Suppressor macrophage treated with lipopolysaccharide for 4 hours (primary cell): ENCODE measurements around the gene ZC3HAV1.
"Not testable (repeated sequence)": the region's sequence is repeated elsewhere in the genome, so short reads cannot be mapped to it uniquely, and the experiment has no call there.

Experiments
- DNase-seq: peaks from one replicate; pipeline ENCODE4 v3.0.0-alpha.2; 2020

The ZC3HAV1 gene

DNA sequence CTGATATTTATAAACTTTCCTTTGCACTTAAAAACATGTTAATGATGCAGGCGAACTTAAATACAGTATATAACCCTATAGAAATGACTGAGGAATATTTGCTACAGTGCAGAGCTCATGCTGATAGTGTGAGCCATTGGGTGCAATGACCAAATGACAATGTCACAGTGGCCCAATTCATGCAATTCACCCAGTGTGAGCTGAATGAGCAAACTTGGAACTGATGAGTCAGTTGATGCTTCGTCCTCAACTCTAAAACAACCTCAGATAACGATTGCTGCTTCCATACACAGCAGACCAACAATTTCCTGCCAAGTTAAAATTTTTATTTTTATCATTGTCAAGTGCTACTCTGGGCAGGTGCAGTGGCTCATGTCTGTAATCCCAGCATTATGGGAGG is 61.5 kb downstream of the ZC3HAV1 start:
- DNase-seq, result no peak

GRCh38 chr7:139046143-139046542 is 63.4 kb downstream of the ZC3HAV1 start:
- no peak for DNase-seq

- no peak for DNase-seq
Observed at GRCh38 chr7:139044813-139045794, 64.4 kb downstream of the ZC3HAV1 start.

- DNase-seq, result no peak
Observed at GRCh38 chr7:139043823-139044812, 65.4 kb downstream of the ZC3HAV1 start.

DNA sequence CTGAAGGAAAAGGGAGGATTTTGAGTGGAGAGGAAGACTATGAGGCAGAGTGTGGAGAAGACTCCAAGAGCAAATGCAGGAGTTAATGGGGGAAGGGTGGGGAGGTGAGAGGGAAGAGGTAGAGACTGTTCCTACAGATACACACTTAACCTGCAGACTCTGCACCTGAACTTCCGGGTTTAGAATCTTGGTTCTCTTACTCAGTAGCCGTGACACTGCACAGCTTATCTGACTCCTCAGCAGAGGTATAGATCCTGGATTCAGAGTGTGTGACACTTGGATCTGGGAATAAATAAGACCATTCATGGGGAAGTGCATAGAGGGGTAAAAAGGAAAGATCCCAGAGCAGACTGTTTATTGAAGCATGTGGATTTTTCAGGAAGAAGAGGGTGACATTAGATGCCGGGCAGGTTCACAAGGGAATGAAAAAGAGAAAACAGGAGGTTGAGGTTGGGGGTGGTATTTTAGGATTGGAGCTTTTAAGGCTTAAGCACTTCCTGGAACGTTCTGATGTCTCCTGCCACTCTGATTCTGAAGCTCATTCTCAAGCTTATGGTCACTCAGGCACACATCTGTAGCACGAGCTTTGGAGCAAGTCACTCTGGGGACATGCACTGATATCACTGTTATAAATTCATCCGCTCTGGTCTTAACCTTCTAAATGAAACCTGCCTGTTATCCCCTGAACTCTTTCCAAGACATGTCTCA is 68.0 kb downstream of the ZC3HAV1 start:
- peak; percentile 33 for DNase-seq

- DNase-seq, result no peak
Observed at GRCh38 chr7:139038691-139039090, 70.8 kb downstream of the ZC3HAV1 start.

DNA sequence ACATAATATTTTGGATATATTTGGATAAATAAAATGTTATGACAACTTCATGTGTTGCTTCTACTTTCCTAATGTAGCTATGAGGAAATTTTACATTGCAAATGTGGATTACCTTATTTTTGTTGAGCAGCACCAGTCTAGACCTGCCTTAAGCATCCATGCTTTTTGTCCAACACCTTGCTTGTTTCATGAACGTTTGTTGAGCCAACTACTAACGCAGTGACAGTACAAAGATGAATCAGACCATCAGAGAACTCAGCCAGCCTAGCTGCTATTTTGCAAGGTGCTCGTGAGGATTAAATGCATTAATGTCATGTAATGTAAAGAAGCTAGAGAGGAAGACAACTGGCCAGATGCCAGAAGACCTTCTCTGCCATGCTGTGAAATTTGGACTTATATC is 72.6 kb downstream of the ZC3HAV1 start:
- no peak for DNase-seq

DNA sequence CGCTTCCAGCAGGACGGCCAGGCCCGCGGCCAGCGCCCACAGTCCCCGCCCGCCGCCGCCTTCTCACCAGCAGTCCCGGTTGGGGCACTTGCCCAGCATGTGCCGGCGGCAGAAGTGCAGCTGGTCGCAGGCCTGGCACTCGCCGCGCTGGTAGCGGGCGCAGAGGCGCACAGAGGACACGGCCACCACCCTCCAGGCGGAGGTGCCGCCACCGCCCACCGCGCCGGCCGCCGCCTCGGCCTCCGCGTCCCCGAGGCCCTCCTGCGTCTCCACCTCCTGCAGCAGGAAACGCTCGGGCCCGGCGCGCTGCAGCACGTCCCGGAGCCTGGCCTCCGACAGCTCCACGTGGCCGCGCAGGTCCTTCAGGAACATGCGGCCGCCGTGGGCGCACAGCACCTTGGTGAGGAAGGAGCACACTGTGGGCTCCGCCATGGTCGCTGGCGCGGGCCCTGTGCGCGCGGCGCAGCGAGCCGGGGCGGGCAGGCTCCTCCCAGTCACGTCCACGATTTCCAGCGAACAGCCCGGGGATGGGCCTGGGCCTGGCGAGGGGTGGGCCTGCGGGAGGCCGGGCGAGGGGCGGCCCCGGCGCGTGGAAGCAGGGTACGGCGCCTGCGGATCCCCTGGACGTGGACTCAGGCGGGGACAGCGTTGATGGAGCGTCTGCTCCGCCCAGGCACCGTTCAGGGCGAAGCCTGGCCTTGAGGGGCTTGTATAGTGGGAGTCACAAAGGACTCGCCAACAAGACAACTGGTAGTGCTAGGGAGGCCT is 73.8 kb downstream of the ZC3HAV1 start, which contains the start of gene ZC3HAV1L:
Gene ZC3HAV1L (minus strand): TSS at position 457 of the 768 bp plus-strand sequence. CDS start 25 bp downstream, at position 432.
- DNase-seq, result peak; percentile 41

DNA sequence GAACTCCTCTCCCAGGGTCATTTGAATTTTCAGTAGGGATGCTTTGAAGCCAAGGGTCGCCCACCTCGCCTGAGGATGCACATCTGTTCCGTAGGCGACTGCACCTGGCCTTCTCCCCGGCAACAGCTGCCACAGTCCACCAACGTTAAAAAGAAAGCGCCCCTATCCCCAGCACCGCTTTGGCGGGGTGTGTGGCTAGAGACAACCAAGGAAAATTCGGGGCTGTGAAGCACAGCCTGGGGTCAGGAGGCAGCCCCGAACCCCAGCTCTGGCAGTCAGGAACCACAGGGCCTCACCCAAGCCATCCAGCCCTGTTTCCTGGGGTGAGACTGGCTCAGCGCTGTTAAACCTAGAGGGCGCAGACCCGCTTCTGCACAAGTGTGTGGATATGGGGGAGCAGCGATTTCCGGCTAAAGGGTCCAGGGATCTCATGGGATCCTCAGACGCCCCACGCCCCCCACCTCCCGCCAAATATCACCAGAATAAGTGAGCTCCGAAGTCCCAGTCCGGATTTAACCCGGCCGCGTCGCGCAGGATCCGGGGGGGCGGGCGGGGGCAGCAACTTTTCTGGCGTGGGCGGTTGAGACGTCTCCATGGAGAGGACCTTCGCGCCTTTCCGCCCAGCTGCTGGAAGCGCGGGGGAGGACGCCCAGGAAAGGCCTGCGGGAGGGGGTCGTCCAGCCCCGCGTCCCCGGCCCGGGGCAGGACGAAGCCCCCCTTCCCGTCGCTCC is 74.5 kb downstream of the ZC3HAV1 start:
- no peak for DNase-seq

- DNase-seq, result no peak
Observed at GRCh38 chr7:139034336-139034735, 75.2 kb downstream of the ZC3HAV1 start.

DNA sequence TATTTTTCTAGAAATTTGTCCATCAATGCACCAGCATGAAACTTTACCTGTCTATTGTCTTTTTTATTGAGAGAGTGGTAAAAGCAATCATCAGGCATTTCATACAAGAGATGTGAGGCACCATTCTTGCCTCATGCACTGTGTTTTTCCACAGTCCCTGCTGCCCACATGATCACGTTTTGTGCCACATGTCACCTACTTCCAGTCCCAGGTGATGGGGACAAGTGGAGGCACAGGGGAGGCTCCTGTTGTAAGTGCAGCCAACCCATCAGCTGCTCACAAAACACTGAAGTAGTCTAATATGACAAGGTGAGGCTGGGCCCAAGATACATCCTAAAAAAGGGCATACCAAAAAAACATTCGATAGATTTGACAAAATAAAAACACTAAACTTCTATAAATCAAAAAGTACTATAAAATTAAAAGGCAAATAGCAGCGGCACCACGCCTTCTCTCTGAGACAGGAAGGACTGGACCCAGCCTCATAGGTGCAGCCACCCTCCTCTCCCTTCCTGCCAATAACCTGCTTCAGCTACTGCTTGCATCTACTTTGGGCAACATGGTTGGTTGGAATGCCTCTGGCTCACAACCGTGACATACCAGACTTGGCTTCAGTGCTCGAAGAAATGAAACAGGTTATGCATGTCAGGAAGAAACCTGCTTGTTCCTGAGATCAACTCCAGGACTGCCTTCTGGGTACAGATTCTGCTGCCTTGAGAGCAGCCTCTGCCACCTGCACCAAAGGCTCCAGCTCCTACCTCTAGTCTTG is 76.0 kb downstream of the ZC3HAV1 start:
- no peak for DNase-seq

DNA sequence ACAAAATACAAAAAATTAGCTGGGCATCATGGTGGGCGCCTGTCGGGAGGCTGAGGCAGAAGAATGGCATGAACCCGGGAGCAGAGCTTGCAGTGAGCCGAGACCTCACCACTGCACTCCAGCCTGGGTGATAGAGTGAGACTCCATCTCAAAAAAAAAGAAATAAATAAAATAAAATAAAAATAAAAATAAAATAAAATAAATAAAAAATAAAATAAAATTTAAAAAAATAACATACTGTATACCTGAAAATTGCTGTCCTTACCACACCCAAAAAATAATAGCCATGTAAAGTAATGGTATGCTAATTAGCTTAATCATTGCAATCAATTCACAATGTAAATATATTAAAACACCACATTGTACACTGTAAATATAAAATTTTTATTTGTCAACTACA is 77.0 kb downstream of the ZC3HAV1 start:
- DNase-seq, result no peak

DNA sequence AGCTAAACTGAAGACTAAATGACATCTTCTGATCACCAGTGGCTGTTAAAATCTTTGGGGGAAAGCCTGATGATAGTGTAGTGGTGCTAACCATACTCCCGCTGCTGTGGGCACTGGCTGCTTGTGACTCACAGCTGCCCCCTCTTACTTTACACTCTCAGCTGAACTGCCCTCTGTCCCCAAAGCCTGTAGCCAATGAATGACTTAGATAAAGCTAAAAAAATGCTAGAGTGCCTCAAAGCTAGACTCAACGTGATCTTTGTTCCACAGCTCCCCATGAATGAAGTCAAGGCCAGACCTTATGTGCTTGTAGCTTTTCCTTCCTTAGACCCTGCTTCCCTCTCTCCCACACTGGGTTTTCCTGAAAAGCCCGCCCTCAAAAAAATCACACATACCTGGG is 80.2 kb downstream of the ZC3HAV1 start:
- no peak for DNase-seq

DNA sequence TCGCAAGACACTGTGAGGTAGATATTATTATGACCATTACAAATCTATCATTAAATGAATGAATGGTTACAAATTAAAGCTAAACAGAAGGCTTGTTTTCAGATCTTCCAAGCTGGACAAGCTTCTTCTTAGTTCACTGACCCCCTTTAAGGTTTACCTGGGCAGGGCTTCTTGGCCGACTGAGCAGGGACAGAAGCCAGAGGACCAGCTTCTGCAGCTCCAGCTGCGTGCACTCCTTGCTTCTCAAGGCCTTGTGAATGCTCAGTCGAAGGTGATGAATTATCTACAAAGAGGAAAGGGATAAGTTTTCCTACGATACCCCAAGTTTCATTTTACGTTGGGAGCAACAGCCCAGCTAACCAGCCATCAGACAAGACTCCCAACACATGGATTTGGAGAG is 83.0 kb downstream of the ZC3HAV1 start:
- no peak for DNase-seq

DNA sequence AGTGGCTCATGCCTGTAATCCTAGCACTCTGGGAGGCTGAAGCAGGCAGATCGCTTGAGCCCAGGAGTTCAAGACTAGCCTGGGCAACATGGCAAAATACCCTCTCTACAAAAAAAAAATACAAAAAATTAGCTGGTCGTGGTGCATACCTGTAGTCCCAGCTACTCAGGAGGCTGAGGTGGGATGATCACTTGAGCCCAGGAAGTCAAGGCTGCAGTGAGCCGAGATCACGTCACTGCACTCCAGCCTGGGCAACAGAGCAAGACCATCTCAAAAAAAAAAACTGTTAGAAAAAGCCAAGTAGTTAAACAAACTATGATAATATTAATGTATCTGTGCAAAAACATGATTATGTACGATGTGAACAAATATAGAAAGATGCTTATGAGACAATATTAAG is 83.7 kb downstream of the ZC3HAV1 start:
- not testable (repeated sequence) for DNase-seq

- DNase-seq, result no peak
Observed at GRCh38 chr7:139023076-139023475, 86.4 kb downstream of the ZC3HAV1 start.

GRCh38 chr7:139022286-139022685 is 87.2 kb downstream of the ZC3HAV1 start:
- no peak for DNase-seq

- DNase-seq, result no peak
Observed at GRCh38 chr7:139018910-139019309, 90.6 kb downstream of the ZC3HAV1 start.

DNA sequence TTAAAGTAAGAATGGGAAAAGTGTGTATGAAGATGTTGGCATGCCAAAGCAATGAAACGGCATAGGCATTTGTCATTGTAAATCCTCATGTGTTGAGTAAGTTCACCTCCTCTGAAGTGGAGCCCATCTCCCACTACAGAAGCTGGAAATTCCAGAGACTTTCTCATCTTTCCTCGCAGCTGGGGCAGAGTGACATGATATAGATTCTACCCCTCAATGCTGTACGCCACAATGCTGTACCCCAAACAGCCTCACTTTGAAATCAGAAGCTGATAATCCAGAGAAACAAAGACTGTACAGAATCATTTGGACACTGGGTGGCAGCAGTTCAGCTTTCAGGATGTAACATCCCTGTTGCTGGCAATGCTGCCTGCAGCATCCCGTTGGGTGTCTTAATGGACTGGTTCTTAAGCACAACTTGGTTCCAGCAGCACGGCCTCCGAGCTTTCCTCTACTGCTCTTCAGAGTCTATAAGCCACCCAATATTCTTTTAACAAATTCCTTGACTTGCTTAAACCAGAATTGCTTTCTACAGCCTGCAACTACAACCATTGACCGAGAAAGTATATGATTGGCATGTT is 92.5 kb downstream of the ZC3HAV1 start:
- DNase-seq, result peak; percentile 63

DNA sequence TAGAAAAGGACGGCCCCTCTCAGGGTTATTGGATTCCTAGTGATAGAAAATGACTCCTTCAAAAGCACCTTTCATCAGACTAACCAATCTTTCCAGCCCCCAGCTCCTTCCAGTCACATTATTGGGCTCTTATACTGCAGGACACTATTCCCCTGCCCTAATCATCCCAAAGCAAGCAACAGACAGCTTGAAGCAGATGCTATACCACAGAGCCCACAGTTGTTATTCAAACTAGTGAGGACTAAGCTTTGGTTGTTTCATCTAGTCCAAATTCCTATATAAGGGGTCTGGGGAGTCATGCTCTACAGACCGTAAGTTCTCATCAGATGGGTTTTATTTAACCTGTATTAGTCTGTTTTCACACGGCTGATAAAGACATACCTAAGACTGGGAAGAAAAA is 98.1 kb downstream of the ZC3HAV1 start:
- no peak for DNase-seq
